Effector memory CD8-positive, alpha-beta T cell (primary cell): Measurements from ENCODE around the gene SIRPG.

Source experiments
- ATAC-seq: fragments of 150-1000 bp; cut with Tn5 transposase; replicated peaks from 2 replicates; pipeline ENCODE4 v1.10.0; 2021; ENCODE audit warnings: mild to moderate bottlenecking, moderate library complexity
- DNase-seq, 3 experiments: peaks; one replicate each; pipeline ENCODE4 v3.0.0; 2021
- H3K27ac Mint-ChIP-seq, 2 donors: one replicate each; pipeline ENCODE4 v1.8.0; 2022; ENCODE audit warnings: mild to moderate bottlenecking in 2 of 2, mixed read lengths in 2 of 2, moderate library complexity in 2 of 2
- H3K27me3 Mint-ChIP-seq, 2 donors: one replicate each; pipeline ENCODE4 v1.8.0; 2022; ENCODE audit warnings: mixed read lengths in 2 of 2
- H3K36me3 Mint-ChIP-seq: one replicate; pipeline ENCODE4 v1.8.0; 2022; ENCODE audit warnings: mild to moderate bottlenecking, moderate library complexity, mixed read lengths; ENCODE audit not compliant: insufficient read depth
- H3K4me1 Mint-ChIP-seq, 2 donors: one replicate each; pipeline ENCODE4 v1.8.0; 2022; ENCODE audit warnings: low read depth in 2 of 2, mixed read lengths in 2 of 2
- H3K4me3 Mint-ChIP-seq, 2 donors: one replicate each; pipeline ENCODE4 v1.8.0; 2022; ENCODE audit warnings: mild to moderate bottlenecking in 2 of 2, mixed read lengths in 2 of 2, moderate library complexity in 2 of 2
- H3K9me3 Mint-ChIP-seq, 2 donors: one replicate each; pipeline ENCODE4 v1.8.0; 2022; ENCODE audit warnings: mixed read lengths in 2 of 2

Gene SIRPG

DNA sequence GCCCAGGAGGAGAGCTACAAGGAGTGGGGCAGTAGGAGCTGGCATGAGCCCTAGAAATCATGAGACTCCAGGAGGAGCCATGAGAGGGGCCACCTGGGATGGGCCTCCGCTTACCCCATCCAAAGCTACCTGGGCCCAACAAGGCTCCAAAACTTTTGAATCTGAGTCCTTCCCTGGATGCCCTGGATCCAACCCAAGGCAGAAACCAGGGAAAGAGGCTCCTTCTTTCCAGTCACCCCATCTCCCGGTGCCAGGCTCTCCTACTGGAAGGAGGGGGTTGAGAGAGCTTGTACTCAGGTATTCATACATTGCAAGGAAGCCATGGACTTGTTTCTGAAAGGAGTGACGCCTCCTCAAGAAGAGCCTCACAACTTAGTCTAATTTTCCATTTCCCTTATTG is 7.8 kb upstream of the SIRPG start:
- ATAC-seq (no peak), DNase-seq (no peak)
- Mint-ChIP-seq H3K27ac (peak overlapping the region; percentile 81 to 91), H3K9me3 (no peaks in the 10 kb centered on the region), H3K4me1 (peaks cover 58 to 63% of the 10 kb centered on the region in 2 donors), H3K36me3 (peaks cover 3% of the 10 kb centered on the region), H3K4me3 (peak overlapping the region; percentile 65 to 84), H3K27me3 (no peaks in the 10 kb centered on the region)

DNA sequence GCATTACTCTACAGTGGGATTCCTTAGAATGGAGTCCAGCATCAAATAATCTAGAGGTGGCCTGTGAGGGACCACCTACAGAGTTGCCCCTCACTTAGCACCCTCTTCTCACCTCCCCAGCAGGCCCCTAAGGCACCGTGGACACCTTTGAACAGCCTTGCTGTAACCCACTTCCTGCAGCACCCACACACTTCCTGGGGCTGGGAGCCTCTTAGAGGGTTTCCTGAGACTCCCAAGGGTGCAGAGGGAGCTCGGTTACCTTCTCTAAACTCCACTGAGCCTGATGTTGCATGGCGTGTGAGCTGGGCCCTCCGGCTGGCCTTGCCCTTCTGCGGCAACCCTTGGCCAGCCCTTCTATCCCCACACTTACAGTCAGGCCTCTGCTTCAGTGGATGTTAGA is 7.3 kb upstream of the SIRPG start:
- peaks cover 61 to 63% of the 10 kb centered on the region in 2 donors for H3K4me1 Mint-ChIP-seq
- peak; percentile 37 to 44 (median 38) for DNase-seq
- no peaks in the 10 kb centered on the region for H3K9me3 Mint-ChIP-seq
- H3K27ac Mint-ChIP-seq = peak overlapping the region; percentile 81 to 91
- peak overlapping the region; percentile 65 to 84 for H3K4me3 Mint-ChIP-seq
- peaks cover 3% of the 10 kb centered on the region for H3K36me3 Mint-ChIP-seq
- H3K27me3 Mint-ChIP-seq = no peaks in the 10 kb centered on the region
- peak; percentile 77 for ATAC-seq

DNA sequence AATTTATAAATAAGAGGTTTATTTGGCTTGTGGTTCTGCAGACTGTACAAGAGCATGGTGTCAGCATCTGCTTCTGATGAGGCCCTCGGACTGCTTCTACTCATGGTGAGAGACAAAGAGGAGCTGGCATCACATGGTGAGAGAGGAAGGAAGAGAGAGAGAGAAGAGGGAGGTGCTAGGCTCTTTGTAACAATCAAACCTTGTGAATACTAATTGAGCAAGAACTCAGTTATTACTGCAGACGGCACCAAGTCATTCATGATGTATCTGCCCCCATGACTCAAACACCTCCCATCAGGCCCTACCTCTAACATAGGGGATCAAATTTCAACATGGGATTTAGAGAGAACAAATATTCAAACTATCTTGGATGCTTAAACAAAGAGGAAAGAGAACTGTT is 6.3 kb upstream of the SIRPG start:
- peak overlapping the region; percentile 81 to 91 for H3K27ac Mint-ChIP-seq
- no peaks in the 10 kb centered on the region for H3K27me3 Mint-ChIP-seq
- H3K4me1 Mint-ChIP-seq = peaks cover 71 to 72% of the 10 kb centered on the region in 2 donors

DNA sequence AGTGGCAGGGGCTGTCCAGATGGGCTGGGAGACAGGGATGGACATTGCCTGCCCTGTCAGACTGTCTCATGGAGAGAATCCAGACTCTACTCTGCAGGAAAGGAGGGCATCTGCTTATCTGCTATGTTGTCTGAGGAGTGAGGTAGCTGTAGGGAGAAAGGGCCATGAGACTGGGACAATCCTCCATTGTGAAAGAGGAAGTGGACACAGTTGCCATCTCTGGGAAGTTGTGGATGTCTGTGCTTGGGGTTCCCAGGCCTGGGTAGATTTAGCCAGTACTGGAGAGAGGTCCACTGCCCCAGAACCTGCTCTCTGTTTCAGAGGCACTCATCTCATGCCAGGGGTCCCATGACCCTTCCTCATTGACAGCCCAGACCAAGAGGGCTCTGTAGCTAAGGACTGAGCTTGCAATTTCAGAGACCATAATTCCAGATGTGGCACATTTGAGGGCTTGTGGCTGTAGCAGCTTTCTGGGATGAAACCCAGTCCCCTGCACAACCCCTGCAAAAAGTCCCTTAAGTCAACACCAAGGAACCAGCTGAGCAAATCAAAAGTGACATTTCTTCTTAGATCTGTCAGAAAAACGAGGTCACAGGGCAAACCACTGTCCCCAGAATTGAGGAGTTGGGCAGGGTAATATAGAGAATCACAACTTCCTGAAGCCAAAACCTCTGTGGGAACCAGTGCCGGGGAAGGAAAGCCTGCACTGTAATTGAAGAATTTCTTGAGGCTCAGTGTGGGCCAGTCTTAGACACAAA is 4.1 kb upstream of the SIRPG start:
- peak in 1 of 3 experiments; percentile 12 for DNase-seq
- peak; percentile 58 for ATAC-seq
- Mint-ChIP-seq H3K27me3 (no peaks in the 10 kb centered on the region), H3K36me3 (peaks cover 3% of the 10 kb centered on the region), H3K4me1 (peaks cover 80 to 83% of the 10 kb centered on the region in 2 donors), H3K4me3 (peak overlapping the region; percentile 81 to 84), H3K9me3 (no peaks in the 10 kb centered on the region), H3K27ac (peak overlapping the region; percentile 68 to 92)

More for the DNA sequence above, 6.3 kb upstream of the SIRPG start:
- Mint-ChIP-seq H3K4me3 (peak overlapping the region; percentile 65 to 84), H3K9me3 (no peaks in the 10 kb centered on the region), H3K36me3 (peaks cover 3% of the 10 kb centered on the region)
- ATAC-seq = peak; percentile 15
- DNase-seq = no peak

DNA sequence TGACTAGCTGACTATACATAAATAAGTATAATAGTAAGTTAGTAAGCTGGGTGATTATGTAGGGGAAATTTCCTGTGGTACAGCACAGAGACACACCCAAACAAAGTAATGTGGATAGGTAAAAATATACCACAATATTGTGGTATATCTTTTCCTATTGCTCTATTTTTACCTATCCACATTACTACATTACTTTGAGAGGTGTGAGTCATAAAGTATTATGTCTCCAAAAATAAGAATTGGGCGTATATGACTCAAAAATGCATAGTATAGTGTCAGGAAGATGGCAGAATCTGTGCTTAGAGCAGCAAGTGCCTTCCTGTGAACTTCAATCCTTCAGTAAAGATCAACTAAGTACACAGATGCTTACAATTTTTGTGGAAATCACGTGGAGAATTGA is 2.7 kb upstream of the SIRPG start:
- H3K4me1 Mint-ChIP-seq = peaks cover 80 to 92% of the 10 kb centered on the region in 2 donors
- ATAC-seq (peak; percentile 43), DNase-seq (no peak)
- peak overlapping the region; percentile 68 to 92 for H3K27ac Mint-ChIP-seq
- no peaks in the 10 kb centered on the region for H3K27me3 Mint-ChIP-seq
- H3K4me3 Mint-ChIP-seq = peak overlapping the region; percentile 27 to 81
- peaks cover 3% of the 10 kb centered on the region for H3K36me3 Mint-ChIP-seq
- no peaks in the 10 kb centered on the region for H3K9me3 Mint-ChIP-seq

DNA sequence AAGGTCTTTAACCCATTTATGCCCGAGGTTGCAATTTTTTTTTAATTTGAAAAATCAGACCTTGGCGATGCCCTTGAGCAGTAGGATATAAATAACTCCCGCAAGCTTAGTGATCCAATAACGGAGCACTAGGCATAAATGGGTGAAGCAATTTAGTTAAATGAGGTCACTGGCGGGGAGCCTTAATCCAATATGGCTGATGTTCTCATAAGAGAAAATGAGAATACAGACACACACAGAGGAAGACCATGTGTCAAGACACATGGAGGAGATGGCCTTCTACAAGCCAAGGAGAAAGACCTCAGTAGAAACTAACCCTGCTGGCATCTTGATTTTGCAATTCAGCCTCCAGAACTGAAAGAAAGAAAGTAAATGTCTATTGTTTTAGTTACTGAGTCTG is 735 bp downstream of the SIRPG start:
- peaks cover 74 to 89% of the 10 kb centered on the region in 2 donors for H3K4me1 Mint-ChIP-seq
- H3K4me3 Mint-ChIP-seq = peak overlapping the region; percentile 81 to 84
- H3K27ac Mint-ChIP-seq = peak overlapping the region; percentile 88 to 92
- ATAC-seq (no peak), DNase-seq (no peak)
- H3K9me3 Mint-ChIP-seq = no peaks in the 10 kb centered on the region
- H3K36me3 Mint-ChIP-seq = peaks cover 9% of the 10 kb centered on the region
- H3K27me3 Mint-ChIP-seq = no peaks in the 10 kb centered on the region

DNA sequence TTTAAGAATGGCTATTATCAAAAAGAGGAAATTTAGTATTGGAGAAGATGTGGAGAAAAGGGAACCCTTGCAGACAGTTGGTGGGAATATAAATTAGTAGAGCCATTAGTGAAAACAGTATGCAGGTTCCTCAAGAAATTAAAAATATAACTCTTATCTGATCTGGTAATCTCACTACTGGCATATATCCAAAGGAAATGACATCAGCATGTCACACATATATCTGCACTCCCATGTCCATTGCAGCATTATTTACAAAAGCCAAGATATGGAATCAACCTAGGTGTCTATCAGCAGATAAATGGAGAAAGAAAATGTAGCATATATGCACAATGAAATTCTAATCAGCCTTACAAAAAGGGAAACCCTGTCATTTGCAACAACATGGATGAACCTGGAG is 2.6 kb downstream of the SIRPG start:
- Mint-ChIP-seq H3K27ac (peak overlapping the region; percentile 61 to 90), H3K27me3 (no peaks in the 10 kb centered on the region), H3K4me1 (peaks cover 72 to 89% of the 10 kb centered on the region in 2 donors), H3K9me3 (no peaks in the 10 kb centered on the region), H3K36me3 (peaks cover 9% of the 10 kb centered on the region), H3K4me3 (peak overlapping the region; percentile 74 to 76)
- DNase-seq (no peak), ATAC-seq (peak; percentile 59)

DNA sequence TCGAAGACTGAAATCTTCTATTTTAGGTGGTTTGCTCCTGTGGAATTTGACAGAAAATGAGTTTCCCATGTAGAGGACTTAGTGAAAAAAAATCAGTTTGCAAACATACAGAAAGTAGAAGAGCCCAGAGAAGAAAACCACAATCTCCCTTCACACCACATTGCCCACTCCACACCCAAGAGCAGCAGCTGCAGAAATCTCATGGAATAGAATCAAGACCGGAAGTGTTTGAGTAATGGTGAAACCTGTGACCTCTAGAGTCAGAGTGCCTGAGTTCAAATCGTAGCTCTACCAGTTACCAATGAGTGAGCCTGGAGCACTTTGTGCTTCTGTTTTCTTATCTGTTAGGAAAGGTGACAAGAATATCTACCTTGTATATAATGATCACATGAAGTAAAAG is 4.6 kb downstream of the SIRPG start:
- Mint-ChIP-seq H3K4me1 (peaks cover 55 to 69% of the 10 kb centered on the region in 2 donors), H3K4me3 (peak overlapping the region; percentile 74 to 76), H3K27ac (peak overlapping the region; percentile 15 to 90), H3K27me3 (no peaks in the 10 kb centered on the region), H3K9me3 (no peaks in the 10 kb centered on the region), H3K36me3 (peaks cover 15% of the 10 kb centered on the region)
- ATAC-seq = no peak
- no peak for DNase-seq

DNA sequence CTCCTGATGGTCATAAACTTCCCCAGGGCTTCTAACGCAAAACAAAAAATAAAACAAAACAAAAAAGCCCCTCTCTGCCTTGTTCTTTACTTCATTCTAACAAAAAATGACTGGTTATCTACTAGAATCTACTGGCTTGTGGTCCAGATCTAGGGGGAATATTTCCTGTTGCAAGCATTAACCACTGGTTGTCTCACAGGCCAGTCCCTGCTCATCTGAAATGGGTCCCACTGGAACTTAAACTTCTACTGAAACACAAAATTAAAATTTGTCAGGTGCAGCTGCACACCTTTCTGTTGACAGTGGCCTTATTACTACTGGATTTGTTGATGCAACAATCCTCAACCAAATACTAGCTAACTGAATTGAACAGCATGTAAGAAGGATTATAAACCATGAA is 5.5 kb downstream of the SIRPG start:
- Mint-ChIP-seq H3K9me3 (no peaks in the 10 kb centered on the region), H3K4me1 (peaks cover 47 to 61% of the 10 kb centered on the region in 2 donors), H3K27ac (peak overlapping the region in 1 of 2 donors; percentile 50), H3K27me3 (no peaks in the 10 kb centered on the region), H3K4me3 (peak overlapping the region; percentile 43 to 71), H3K36me3 (peaks cover 15% of the 10 kb centered on the region)
- ATAC-seq (no peak), DNase-seq (no peak)

DNA sequence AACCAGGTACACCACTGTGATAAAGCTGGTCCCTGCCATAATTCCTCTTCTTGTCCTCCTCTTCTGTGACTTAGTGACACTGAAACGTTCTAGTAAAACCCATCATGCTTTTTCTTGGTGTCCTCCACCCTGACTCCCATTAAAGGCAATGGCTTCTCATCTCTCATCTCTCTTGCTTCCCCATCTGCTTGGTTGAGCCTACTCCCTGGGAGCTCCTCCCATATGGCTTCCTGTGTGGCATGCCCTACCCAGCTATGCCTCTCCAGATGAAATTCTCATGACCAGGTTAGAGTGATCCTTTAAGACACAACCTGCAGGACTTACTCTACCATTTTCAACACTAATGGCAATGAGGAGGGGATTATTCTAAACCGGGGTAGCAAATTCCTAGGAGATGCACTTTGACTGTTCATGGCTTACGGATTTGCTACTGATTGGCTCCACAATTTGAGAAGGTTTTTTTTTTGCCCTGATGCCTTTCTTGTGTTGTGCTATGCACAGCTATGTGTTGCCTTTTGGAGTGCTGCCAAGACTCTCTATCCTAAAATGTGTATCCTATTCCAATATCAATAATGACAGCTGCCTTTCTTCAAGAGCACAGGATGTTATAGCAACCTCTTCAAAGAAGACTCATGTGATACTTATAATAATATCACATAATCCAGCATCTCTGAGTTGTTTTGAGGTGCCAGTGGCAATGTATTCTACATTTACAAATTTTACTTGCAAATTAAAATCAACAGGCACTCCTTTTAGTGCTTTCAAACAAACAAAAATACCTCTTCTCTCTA is 6.1 kb downstream of the SIRPG start:
- Mint-ChIP-seq H3K4me1 (peaks cover 45 to 60% of the 10 kb centered on the region in 2 donors), H3K9me3 (no peaks in the 10 kb centered on the region), H3K36me3 (peaks cover 15% of the 10 kb centered on the region), H3K27me3 (no peaks in the 10 kb centered on the region), H3K4me3 (peak overlapping the region; percentile 43 to 71), H3K27ac (peak overlapping the region in 1 of 2 donors; percentile 50)
- DNase-seq = no peak
- ATAC-seq = no peak

DNA sequence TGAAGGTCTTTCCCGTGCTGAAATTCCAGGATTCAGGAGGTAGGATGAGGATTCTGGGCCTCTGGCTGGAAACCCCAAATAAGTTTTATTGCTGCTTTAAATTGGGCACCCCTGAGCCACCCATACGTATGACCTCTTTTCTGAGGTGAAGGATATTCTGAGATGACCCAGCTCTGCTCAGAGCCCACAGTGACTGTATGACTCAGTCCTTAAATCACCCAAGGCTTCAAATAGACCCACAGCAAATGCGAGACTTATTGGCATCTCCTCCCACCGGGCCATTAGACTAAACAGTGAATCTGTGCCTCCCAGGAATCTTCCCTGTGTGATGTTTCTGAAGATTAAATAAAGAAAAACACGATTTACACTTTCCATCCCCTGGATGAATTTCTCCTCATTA is 9.5 kb downstream of the SIRPG start:
- Mint-ChIP-seq H3K9me3 (no peaks in the 10 kb centered on the region), H3K27me3 (no peaks in the 10 kb centered on the region), H3K36me3 (peaks cover 9% of the 10 kb centered on the region), H3K4me1 (peaks cover 25 to 32% of the 10 kb centered on the region in 2 donors), H3K4me3 (no peak overlapping the region), H3K27ac (no peak overlapping the region)
- no peak for DNase-seq
- no peak for ATAC-seq

DNA sequence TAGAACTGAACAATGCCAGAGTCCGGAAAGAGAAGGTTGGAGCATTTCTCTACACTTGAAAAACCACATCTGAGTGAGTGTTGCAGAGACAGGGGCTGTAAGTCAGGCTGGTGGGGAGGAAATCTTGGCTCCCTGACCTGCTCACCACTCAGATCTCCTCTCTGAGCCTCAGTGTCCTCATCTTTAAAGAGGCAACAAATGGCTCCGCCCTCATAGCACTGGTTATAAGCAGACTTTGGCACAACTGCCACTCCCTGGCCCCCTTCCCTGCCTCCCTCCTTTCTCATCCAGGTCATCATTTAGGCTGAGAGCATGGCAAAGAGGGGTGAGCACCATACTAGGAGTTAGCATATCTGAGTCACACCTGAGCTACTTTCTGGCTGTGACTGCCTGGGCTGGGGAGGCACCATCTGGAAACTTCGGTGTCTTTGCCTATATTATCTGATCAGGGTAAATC is 10.6 kb downstream of the SIRPG start:
- H3K4me1 Mint-ChIP-seq = peaks cover 17 to 25% of the 10 kb centered on the region in 2 donors
- H3K36me3 Mint-ChIP-seq = peaks cover 6% of the 10 kb centered on the region
- no peak for ATAC-seq
- H3K27me3 Mint-ChIP-seq = no peaks in the 10 kb centered on the region
- no peak overlapping the region for H3K4me3 Mint-ChIP-seq
- DNase-seq = no peak
- no peak overlapping the region for H3K27ac Mint-ChIP-seq
- no peaks in the 10 kb centered on the region for H3K9me3 Mint-ChIP-seq

DNA sequence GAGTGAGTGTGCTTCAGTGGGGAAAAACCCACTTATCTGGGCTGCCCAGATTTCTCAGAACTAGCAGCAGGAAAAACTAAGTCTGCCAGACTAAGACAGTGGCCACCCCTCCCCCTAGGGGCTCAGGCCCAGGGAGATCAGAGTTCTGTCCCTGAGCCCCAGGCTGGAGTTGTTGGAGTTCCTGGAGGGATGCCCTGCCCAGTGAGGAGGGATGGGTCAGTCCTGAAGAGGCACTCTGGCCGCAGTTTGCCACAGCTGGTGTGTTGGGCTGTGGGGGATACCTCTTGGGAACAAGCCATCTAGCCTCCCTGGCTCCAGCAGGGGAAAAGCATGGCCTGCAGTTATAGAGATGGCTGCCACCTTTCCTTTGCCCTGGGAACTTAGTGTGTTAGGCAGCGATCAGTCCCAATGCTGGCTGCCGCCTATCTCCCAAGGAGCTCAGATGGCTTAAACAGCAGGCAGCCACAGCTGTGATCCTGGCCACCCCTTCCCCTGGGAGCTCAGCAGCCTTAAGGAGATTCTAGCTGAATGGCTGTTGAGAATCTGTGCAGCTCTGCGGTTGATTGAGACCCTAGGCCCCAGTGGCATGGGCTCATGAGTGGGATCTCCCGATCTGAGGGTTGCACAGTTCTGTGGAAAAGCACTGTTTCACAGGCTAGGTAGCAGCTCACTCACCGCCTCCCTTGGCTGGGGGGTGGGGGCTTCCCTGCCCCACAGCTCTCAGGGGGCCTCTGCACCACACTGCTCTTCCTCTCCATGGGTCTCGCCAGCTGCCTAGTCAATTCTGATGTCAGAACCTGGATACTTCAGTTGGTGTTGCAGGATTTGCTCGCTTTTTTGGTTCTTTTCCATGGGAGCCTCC is 13.2 kb downstream of the SIRPG start:
- ATAC-seq (no peak), DNase-seq (no peak)
- Mint-ChIP-seq H3K4me3 (no peak overlapping the region), H3K9me3 (no peaks in the 10 kb centered on the region), H3K27me3 (no peaks in the 10 kb centered on the region), H3K36me3 (peaks cover 6% of the 10 kb centered on the region), H3K4me1 (peaks cover 4 to 12% of the 10 kb centered on the region in 2 donors), H3K27ac (no peak overlapping the region)
